Measurements from ENCODE around the gene LRPPRC. TPM values are rescaled to one million over a fixed set of nuclear protein-coding genes. Genes with fewer than 3 reads are reported as not detected.

The LRPPRC gene
- polyA plus RNA-seq, 1 experiment: 86.9 TPM

GRCh38 chr2:43998263-43998662 is 2.5 kb upstream of the LRPPRC start:
- POLR2A ChIA-PET: no interaction called here
- no peak for DNase-seq (ENCODE audit: low read depth, low spot score)
- CTCF ChIA-PET: no interaction called here
- TF ChIP-seq CTCF (IDR thresholded peaks at IDR 0.05; ENCODE audit: low read depth, low read length): no peak
- Histone ChIP-seq H3K27ac (ENCODE audit: low read depth, low read length) (no peak overlapping the region), H3K4me3 (ENCODE audit: low read depth, low read length) (no peak overlapping the region), H3K27me3 (ENCODE audit: control insufficient read depth, insufficient read depth, low read length) (peaks cover 3% of the 10 kb centered on the region), H3K9me3 (ENCODE audit: control insufficient read depth, insufficient read depth, low read length) (no peaks in the 10 kb centered on the region; the same call in 1 of the 2 replicates)

DNA sequence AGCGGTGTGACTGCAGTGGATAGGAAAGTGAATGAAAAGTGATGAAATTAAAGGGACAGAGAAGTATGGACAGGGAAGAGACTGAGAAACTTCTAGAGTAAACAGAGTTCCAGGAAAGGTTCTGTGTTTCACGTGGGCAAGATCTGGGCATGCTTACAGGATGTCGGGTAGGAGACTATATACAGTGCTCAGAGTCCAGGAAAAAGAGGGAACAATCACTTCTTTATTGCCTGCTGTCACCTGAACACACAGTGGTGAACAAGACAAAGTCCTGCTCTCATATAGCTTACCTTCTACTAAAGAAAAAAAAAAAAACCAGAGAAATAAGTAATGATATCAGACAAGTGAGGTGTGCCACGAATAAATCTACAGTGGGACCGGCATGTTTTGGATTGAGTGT is 2.4 kb downstream of the LRPPRC start:
- CTCF ChIA-PET: no interaction called here
- POLR2A ChIA-PET: no interaction called here
- H3K27ac ChIP-seq (ENCODE audit: low read depth, low read length): no peak overlapping the region
- H3K27me3 ChIP-seq (ENCODE audit: control insufficient read depth, insufficient read depth, low read length): no peaks in the 10 kb centered on the region
- no peak for DNase-seq (ENCODE audit: low read depth, low spot score)
- TF ChIP-seq CTCF (IDR thresholded peaks at IDR 0.05; ENCODE audit: low read depth, low read length): no peak
- no peaks in the 10 kb centered on the region; the same call in 1 of the 2 replicates for H3K9me3 ChIP-seq (ENCODE audit: control insufficient read depth, insufficient read depth, low read length)
- H3K4me3 ChIP-seq (ENCODE audit: low read depth, low read length): no peak overlapping the region

GRCh38 chr2:43989545-43989944 is 6.2 kb downstream of the LRPPRC start:
- ChIA-PET CTCF (no interaction called here), POLR2A (no interaction called here)
- DNase-seq (ENCODE audit: low read depth, low spot score): no peak
- Histone ChIP-seq H3K9me3 (ENCODE audit: control insufficient read depth, insufficient read depth, low read length) (no peaks in the 10 kb centered on the region), H3K27ac (ENCODE audit: low read depth, low read length) (no peak overlapping the region), H3K27me3 (ENCODE audit: control insufficient read depth, insufficient read depth, low read length) (no peaks in the 10 kb centered on the region), H3K4me3 (ENCODE audit: low read depth, low read length) (no peak overlapping the region)
- no peak for TF ChIP-seq CTCF (IDR thresholded peaks at IDR 0.05; ENCODE audit: low read depth, low read length)

DNA sequence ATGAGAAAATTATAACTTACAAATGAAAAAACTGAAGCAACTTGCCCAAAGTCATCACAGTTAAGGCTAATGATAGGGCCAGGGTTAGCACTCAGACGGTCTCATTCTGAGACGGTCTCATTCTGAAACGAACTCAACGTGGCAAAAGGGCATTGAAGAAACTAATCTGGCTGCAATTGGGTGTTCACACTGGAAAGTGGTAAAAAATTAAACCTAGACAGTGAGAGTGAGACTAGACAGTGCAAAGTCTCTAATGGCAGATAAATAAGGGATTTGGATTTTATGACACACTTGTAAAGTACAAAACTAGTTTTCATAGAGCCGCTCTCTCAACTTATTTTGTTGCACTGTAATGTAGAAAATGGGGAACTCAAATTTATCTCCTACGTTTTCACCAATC is 9.2 kb downstream of the LRPPRC start:
- CTCF ChIA-PET: interaction anchor here (1.3 kb wide), 1 partner anchor 37 kb away, joined by 3 read pairs; no protein-coding TSS in a partner anchor
- POLR2A ChIA-PET: no interaction called here

DNA sequence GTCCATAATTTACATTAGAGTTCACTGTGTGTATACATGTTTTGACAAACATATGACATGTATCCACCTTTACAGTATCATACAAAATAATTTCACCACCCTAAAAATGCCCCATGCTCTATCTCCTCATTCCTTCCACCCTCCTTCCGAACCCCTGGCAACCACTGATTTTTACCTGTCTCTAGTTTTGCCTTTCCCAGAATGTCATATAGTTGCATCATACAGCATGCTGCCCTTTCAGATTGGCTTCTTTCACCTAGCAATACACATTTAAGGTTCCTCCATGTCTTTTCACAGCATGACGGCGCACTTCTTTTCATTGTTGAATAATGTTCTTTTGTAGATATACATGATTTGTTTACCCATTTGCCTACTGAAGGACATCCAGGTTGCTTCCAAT is 10.4 kb downstream of the LRPPRC start:
- H3K27me3 ChIP-seq (ENCODE audit: control insufficient read depth, insufficient read depth, low read length): no peaks in the 10 kb centered on the region
- CTCF ChIA-PET: interaction anchor here (1.3 kb wide), 1 partner anchor 36 kb away, joined by 3 read pairs; no protein-coding TSS in a partner anchor

More for the DNA sequence above, 9.2 kb downstream of the LRPPRC start:
- H3K4me3 ChIP-seq (ENCODE audit: low read depth, low read length): no peak overlapping the region
- no peak for TF ChIP-seq CTCF (IDR thresholded peaks at IDR 0.05; ENCODE audit: low read depth, low read length)
- H3K27ac ChIP-seq (ENCODE audit: low read depth, low read length): no peak overlapping the region
- H3K27me3 ChIP-seq (ENCODE audit: control insufficient read depth, insufficient read depth, low read length): no peaks in the 10 kb centered on the region
- no peaks in the 10 kb centered on the region for H3K9me3 ChIP-seq (ENCODE audit: control insufficient read depth, insufficient read depth, low read length)
- DNase-seq (ENCODE audit: low read depth, low spot score): no peak

More for the DNA sequence above, 10.4 kb downstream of the LRPPRC start:
- H3K9me3 ChIP-seq (ENCODE audit: control insufficient read depth, insufficient read depth, low read length): no peaks in the 10 kb centered on the region
- H3K4me3 ChIP-seq (ENCODE audit: low read depth, low read length): no peak overlapping the region
- H3K27ac ChIP-seq (ENCODE audit: low read depth, low read length): no peak overlapping the region
- POLR2A ChIA-PET: no interaction called here
- no peak for DNase-seq (ENCODE audit: low read depth, low spot score)
- TF ChIP-seq CTCF (IDR thresholded peaks at IDR 0.05; ENCODE audit: low read depth, low read length): no peak
